ENCODE measurements around the gene SNCAIP. TPM values are rescaled to one million over a fixed set of nuclear protein-coding genes. Genes with fewer than 3 reads are reported as not detected.

Gene SNCAIP
- total RNA-seq, 1 experiment from 2014 or later: not detected

GRCh38 chr5:122447879-122448278 lies 135.8 kb downstream of the SNCAIP start:
- CTCF ChIA-PET: no interaction called here
- in situ Hi-C loops (cut with HindIII; ENCODE audit: low pct_unique_long_range_greater_than_20kb, low sequenced_read_pairs): no loop called here

DNA sequence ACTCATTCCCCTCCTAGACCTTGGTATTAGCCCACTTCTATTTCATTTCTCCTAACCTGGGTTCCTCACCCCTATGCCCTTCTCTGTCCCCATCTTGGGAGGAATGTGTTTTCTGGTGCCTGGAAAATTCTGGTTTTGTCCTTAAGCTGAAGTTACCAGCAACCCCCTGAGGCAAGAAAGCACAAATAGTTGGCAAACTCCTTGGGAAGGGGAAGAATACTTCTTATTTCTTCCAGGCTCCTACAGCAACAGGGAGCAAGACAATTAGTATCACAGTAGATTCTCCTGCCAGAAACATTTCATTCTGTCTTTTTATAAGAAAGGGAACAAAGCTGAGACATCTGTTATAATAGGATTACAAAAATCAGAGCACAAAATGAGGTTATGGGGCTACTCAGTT lies 142.5 kb downstream of the SNCAIP start:
- TF ChIP-seq SIN3A (IDR thresholded peaks at IDR 0.05; ENCODE audit: borderline replicate concordance, insufficient read depth, low read depth, low read length) (no peak), TCF7L2 (IDR thresholded peaks at IDR 0.05; ENCODE audit: low read depth, low read length) (no peak), POLR2AphosphoS5 (IDR thresholded peaks at IDR 0.05; ENCODE audit: low read depth, low read length) (no peak)
- TF ChIP-seq, protein P1, sequence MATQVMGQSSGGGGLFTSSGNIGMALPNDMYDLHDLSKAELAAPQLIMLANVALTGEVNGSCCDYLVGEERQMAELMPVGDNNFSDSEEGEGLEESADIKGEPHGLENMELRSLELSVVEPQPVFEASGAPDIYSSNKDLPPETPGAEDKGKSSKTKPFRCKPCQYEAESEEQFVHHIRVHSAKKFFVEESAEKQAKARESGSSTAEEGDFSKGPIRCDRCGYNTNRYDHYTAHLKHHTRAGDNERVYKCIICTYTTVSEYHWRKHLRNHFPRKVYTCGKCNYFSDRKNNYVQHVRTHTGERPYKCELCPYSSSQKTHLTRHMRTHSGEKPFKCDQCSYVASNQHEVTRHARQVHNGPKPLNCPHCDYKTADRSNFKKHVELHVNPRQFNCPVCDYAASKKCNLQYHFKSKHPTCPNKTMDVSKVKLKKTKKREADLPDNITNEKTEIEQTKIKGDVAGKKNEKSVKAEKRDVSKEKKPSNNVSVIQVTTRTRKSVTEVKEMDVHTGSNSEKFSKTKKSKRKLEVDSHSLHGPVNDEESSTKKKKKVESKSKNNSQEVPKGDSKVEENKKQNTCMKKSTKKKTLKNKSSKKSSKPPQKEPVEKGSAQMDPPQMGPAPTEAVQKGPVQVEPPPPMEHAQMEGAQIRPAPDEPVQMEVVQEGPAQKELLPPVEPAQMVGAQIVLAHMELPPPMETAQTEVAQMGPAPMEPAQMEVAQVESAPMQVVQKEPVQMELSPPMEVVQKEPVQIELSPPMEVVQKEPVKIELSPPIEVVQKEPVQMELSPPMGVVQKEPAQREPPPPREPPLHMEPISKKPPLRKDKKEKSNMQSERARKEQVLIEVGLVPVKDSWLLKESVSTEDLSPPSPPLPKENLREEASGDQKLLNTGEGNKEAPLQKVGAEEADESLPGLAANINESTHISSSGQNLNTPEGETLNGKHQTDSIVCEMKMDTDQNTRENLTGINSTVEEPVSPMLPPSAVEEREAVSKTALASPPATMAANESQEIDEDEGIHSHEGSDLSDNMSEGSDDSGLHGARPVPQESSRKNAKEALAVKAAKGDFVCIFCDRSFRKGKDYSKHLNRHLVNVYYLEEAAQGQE (IDR thresholded peaks at IDR 0.05; ENCODE audit: insufficient read depth in 1 of 2, low read depth in 2 of 2, low read length in 1 of 2): no peak
- TF ChIP-seq, protein P2, sequence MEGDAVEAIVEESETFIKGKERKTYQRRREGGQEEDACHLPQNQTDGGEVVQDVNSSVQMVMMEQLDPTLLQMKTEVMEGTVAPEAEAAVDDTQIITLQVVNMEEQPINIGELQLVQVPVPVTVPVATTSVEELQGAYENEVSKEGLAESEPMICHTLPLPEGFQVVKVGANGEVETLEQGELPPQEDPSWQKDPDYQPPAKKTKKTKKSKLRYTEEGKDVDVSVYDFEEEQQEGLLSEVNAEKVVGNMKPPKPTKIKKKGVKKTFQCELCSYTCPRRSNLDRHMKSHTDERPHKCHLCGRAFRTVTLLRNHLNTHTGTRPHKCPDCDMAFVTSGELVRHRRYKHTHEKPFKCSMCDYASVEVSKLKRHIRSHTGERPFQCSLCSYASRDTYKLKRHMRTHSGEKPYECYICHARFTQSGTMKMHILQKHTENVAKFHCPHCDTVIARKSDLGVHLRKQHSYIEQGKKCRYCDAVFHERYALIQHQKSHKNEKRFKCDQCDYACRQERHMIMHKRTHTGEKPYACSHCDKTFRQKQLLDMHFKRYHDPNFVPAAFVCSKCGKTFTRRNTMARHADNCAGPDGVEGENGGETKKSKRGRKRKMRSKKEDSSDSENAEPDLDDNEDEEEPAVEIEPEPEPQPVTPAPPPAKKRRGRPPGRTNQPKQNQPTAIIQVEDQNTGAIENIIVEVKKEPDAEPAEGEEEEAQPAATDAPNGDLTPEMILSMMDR (IDR thresholded peaks at IDR 0.05): no peak
- Histone ChIP-seq H3K27ac (ENCODE audit: low read length) (no peak overlapping the region), H3K36me3 (ENCODE audit: control insufficient read depth, insufficient read depth, low read length) (no peaks in the 10 kb centered on the region), H3K9me3 (ENCODE audit: control insufficient read depth, insufficient read depth, low read depth, low read length) (no peaks in the 10 kb centered on the region), H3K4me3 (ENCODE audit: low read depth in 2 of 2, low read length in 2 of 2) (no peak overlapping the region), H3K27me3 (ENCODE audit: control insufficient read depth, insufficient read depth, low read length) (no peaks in the 10 kb centered on the region), H3K4me1 (ENCODE audit: control insufficient read depth, insufficient read depth, low read length) (no peaks in the 10 kb centered on the region)
- ChIA-PET POLR2A (interaction anchor here (0.6 kb wide), 1 partner anchor 124 kb away, joined by 11 read pairs; no protein-coding TSS in a partner anchor), CTCF (no interaction called here)
- intact Hi-C loops (cut with micrococcal nuclease; ENCODE audit: unreplicated experiment) (no loop called here), in situ Hi-C loops (cut with HindIII; ENCODE audit: low pct_unique_long_range_greater_than_20kb, low sequenced_read_pairs) (no loop called here)
- DNase-seq (ENCODE audit: low read depth, low spot score): no peak
- ATAC-seq: no peak
- no TSS peak for BruUV-seq (replicated peaks)

More at GRCh38 chr5:122447879-122448278, 135.8 kb downstream of the SNCAIP start:
- TF ChIP-seq, protein P1 (IDR thresholded peaks at IDR 0.05; ENCODE audit: insufficient read depth in 1 of 2, low read depth in 2 of 2, low read length in 1 of 2): no peak
- TF ChIP-seq, protein P2 (IDR thresholded peaks at IDR 0.05): no peak
- TF ChIP-seq SIN3A (IDR thresholded peaks at IDR 0.05; ENCODE audit: borderline replicate concordance, insufficient read depth, low read depth, low read length) (no peak), POLR2AphosphoS5 (IDR thresholded peaks at IDR 0.05; ENCODE audit: low read depth, low read length) (no peak), TCF7L2 (IDR thresholded peaks at IDR 0.05; ENCODE audit: low read depth, low read length) (no peak)
- Histone ChIP-seq H3K27me3 (ENCODE audit: control insufficient read depth, insufficient read depth, low read length) (no peaks in the 10 kb centered on the region), H3K36me3 (ENCODE audit: control insufficient read depth, insufficient read depth, low read length) (no peaks in the 10 kb centered on the region), H3K9me3 (ENCODE audit: control insufficient read depth, insufficient read depth, low read depth, low read length) (no peaks in the 10 kb centered on the region), H3K27ac (ENCODE audit: low read length) (no peak overlapping the region), H3K4me1 (ENCODE audit: control insufficient read depth, insufficient read depth, low read length) (no peaks in the 10 kb centered on the region), H3K4me3 (ENCODE audit: low read depth in 2 of 2, low read length in 2 of 2) (no peak overlapping the region)
- BruUV-seq (replicated peaks): no TSS peak
- intact Hi-C loops (cut with micrococcal nuclease; ENCODE audit: unreplicated experiment): no loop called here
- DNase-seq (ENCODE audit: low read depth, low spot score) (no peak), ATAC-seq (no peak)
- POLR2A ChIA-PET: no interaction called here
